Neural cell (in vitro differentiated cells): Measurements from ENCODE around the gene WDR82. TPM values are rescaled to one million over a fixed set of nuclear protein-coding genes. Genes with fewer than 3 reads are reported as not detected.

Experiments used
- H2AFZ ChIP-seq: fragments of 200-600, 300-800 bp; sonication (generic), shearing (Covaris generic); 2 replicates; pipeline ENCODE4 v1.6.0; 2014; ENCODE audit warnings: low read depth, mild to moderate bottlenecking, antibody characterized with exemption, low read length, moderate library complexity
- H3F3A ChIP-seq: fragments of 200-600 bp; shearing (Covaris generic); 2 replicates; pipeline ENCODE4 v1.6.1; 2016; ENCODE audit warnings: mild to moderate bottlenecking, moderate library complexity, mixed read lengths, antibody characterized with exemption, low read length; ENCODE audit not compliant: insufficient read depth, poor library complexity, severe bottlenecking
- H3K27ac ChIP-seq: fragments of 200-600, 300-800 bp; sonication (generic), shearing (Covaris generic); 2 replicates; pipeline ENCODE4 v1.5.1; 2014; ENCODE audit warnings: mild to moderate bottlenecking, low read length, moderate library complexity
- H3K27me3 ChIP-seq: fragments of 300-800, 200-600 bp; sonication (generic), shearing (Covaris generic); 2 replicates; pipeline ENCODE4 v1.6.0; 2014; ENCODE audit warnings: mild to moderate bottlenecking, low read depth, low read length, moderate library complexity; ENCODE audit not compliant: insufficient read depth
- H3K36me3 ChIP-seq: fragments of 300-800, 200-600 bp; sonication (generic), shearing (Covaris generic); 2 replicates; pipeline ENCODE4 v1.5.1; 2014; ENCODE audit warnings: mild to moderate bottlenecking, antibody characterized with exemption, low read length, moderate library complexity; ENCODE audit not compliant: insufficient read depth
- H3K4me2 ChIP-seq: fragments of 300-800, 200-600 bp; sonication (generic), shearing (Covaris generic); 2 replicates; pipeline ENCODE4 v1.6.0; 2014; ENCODE audit warnings: mild to moderate bottlenecking, low read length
- H3K4me3 ChIP-seq: fragments of 300-800, 200-600 bp; sonication (generic), shearing (Covaris generic); 2 replicates; pipeline ENCODE4 v1.5.1; 2014; ENCODE audit warnings: mild to moderate bottlenecking, low read length, moderate library complexity
- H3K79me2 ChIP-seq: fragments of 200-600 bp; shearing (Covaris generic); replicated peaks from 2 replicates; pipeline ENCODE4 v1.6.0; 2014; ENCODE audit warnings: mild to moderate bottlenecking, low read length, moderate library complexity; ENCODE audit not compliant: insufficient read depth
- H3K9ac ChIP-seq: fragments of 300-800, 200-600 bp; sonication (generic), shearing (Covaris generic); 2 replicates; pipeline ENCODE4 v1.6.1; 2016; ENCODE audit warnings: mild to moderate bottlenecking, low read length, mixed read lengths
- H3K9me2 ChIP-seq: fragments of 200-600 bp; shearing (Covaris generic); 2 replicates; pipeline ENCODE4 v1.6.1; 2016; ENCODE audit warnings: mild to moderate bottlenecking, low read length, mixed read lengths; ENCODE audit not compliant: insufficient read depth
- H3K9me3 ChIP-seq: fragments of 200-600, 300-800 bp; sonication (generic), shearing (Covaris generic); 2 replicates; pipeline ENCODE4 v1.6.1; 2016; ENCODE audit warnings: mild to moderate bottlenecking, mixed run types, low read length, moderate library complexity, mixed read lengths
- H4K20me1 ChIP-seq: fragments of 200-600 bp; shearing (Covaris generic); 2 replicates; pipeline ENCODE4 v1.6.1; 2016; ENCODE audit warnings: mild to moderate bottlenecking, mixed run types; ENCODE audit not compliant: insufficient read depth
- EP300 ChIP-seq: fragments of 450-650 bp; conservative IDR thresholded peaks from 2 replicates; pipeline ENCODE4 v1.6.1; 2014; ENCODE audit warnings: antibody characterized with exemption, mild to moderate bottlenecking, moderate library complexity; ENCODE audit not compliant: poor library complexity, severe bottlenecking
- EZH2 ChIP-seq: fragments of 200-600, 300-800 bp; shearing (Covaris generic), sonication (generic); IDR thresholded peaks from 2 replicates; pipeline ENCODE4 v1.6.1; 2014; ENCODE audit warnings: antibody characterized with exemption, low read length, borderline replicate concordance, mild to moderate bottlenecking; ENCODE audit not compliant: insufficient read depth, poor library complexity, severe bottlenecking
- MXI1 ChIP-seq: fragments of 450-650 bp; conservative IDR thresholded peaks from 2 replicates; pipeline ENCODE4 v1.6.1; 2014; ENCODE audit warnings: antibody characterized with exemption, mild to moderate bottlenecking; ENCODE audit not compliant: poor library complexity, severe bottlenecking
- POLR2AphosphoS5 ChIP-seq: IDR thresholded peaks from 2 replicates; pipeline ENCODE4 v1.6.1; 2012
- RAD21 ChIP-seq: fragments of 450-650 bp; conservative IDR thresholded peaks from 2 replicates; pipeline ENCODE4 v1.6.1; 2014; ENCODE audit warnings: antibody characterized with exemption, mild to moderate bottlenecking, moderate library complexity
- SMC3 ChIP-seq: fragments of 450-650 bp; conservative IDR thresholded peaks from 2 replicates; pipeline ENCODE4 v1.6.1; 2014; ENCODE audit warnings: antibody characterized with exemption, mild to moderate bottlenecking, moderate library complexity; ENCODE audit not compliant: poor library complexity
- TAF1 ChIP-seq: IDR thresholded peaks from 2 replicates; pipeline ENCODE4 v1.6.1; 2012; ENCODE audit warnings: low read depth
- polyA plus RNA-seq: library from polyadenylated mRNA; depleted of rRNA; stranded (reverse); fragments of >200 nt; gene quantifications from 2 replicates; pipeline ENCODE4 v1.2.3, GENCODE V29; 2014
- TF ChIP-seq, protein P1 (sequence below): IDR thresholded peaks from 2 replicates; pipeline ENCODE4 v1.6.1; 2012; ENCODE audit warnings: borderline replicate concordance

The WDR82 gene
- polyA plus RNA-seq, 1 donor from 2014 or later, result 163 TPM

DNA sequence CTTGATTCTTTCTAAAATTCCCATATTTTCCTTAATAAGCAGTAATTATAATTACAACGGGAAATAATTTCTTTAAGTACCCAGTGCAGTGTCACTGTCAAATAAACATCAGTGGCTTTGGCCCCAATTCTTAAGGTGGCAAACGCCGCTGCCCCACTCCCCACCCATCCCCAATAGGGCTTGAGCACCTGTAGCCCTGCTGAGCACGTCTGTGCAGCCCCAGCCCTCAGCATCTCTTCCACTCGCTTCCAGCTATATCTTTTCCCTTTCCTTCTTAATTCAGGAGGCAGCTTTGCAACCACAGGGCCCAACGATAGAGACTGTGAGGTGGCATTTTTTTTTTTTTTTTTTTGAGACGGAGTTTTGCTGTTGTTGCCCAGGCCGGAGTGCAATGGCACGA lies 23.8 kb downstream of the WDR82 start:
- H3K27ac ChIP-seq, result no peak overlapping the region
- H3K4me3 ChIP-seq, result no peak overlapping the region
- H3K27me3 ChIP-seq, result no peaks in the 10 kb centered on the region
- H3K9ac ChIP-seq, result no peak overlapping the region
- no peaks in the 10 kb centered on the region for H3F3A ChIP-seq
- TF ChIP-seq RAD21 (no peak), TAF1 (no peak), SMC3 (no peak), POLR2AphosphoS5 (no peak), EZH2 (no peak), MXI1 (no peak), EP300 (no peak)
- TF ChIP-seq, protein P1, sequence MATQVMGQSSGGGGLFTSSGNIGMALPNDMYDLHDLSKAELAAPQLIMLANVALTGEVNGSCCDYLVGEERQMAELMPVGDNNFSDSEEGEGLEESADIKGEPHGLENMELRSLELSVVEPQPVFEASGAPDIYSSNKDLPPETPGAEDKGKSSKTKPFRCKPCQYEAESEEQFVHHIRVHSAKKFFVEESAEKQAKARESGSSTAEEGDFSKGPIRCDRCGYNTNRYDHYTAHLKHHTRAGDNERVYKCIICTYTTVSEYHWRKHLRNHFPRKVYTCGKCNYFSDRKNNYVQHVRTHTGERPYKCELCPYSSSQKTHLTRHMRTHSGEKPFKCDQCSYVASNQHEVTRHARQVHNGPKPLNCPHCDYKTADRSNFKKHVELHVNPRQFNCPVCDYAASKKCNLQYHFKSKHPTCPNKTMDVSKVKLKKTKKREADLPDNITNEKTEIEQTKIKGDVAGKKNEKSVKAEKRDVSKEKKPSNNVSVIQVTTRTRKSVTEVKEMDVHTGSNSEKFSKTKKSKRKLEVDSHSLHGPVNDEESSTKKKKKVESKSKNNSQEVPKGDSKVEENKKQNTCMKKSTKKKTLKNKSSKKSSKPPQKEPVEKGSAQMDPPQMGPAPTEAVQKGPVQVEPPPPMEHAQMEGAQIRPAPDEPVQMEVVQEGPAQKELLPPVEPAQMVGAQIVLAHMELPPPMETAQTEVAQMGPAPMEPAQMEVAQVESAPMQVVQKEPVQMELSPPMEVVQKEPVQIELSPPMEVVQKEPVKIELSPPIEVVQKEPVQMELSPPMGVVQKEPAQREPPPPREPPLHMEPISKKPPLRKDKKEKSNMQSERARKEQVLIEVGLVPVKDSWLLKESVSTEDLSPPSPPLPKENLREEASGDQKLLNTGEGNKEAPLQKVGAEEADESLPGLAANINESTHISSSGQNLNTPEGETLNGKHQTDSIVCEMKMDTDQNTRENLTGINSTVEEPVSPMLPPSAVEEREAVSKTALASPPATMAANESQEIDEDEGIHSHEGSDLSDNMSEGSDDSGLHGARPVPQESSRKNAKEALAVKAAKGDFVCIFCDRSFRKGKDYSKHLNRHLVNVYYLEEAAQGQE, result no peak
- no peak overlapping the region for H2AFZ ChIP-seq
- no peaks in the 10 kb centered on the region for H3K9me2 ChIP-seq
- H3K79me2 ChIP-seq, result no peaks in the 10 kb centered on the region
- no peaks in the 10 kb centered on the region for H3K9me3 ChIP-seq
- H3K36me3 ChIP-seq, result no peaks in the 10 kb centered on the region
- no peak overlapping the region for H3K4me2 ChIP-seq
- H4K20me1 ChIP-seq, result peaks cover 4% of the 10 kb centered on the region

DNA sequence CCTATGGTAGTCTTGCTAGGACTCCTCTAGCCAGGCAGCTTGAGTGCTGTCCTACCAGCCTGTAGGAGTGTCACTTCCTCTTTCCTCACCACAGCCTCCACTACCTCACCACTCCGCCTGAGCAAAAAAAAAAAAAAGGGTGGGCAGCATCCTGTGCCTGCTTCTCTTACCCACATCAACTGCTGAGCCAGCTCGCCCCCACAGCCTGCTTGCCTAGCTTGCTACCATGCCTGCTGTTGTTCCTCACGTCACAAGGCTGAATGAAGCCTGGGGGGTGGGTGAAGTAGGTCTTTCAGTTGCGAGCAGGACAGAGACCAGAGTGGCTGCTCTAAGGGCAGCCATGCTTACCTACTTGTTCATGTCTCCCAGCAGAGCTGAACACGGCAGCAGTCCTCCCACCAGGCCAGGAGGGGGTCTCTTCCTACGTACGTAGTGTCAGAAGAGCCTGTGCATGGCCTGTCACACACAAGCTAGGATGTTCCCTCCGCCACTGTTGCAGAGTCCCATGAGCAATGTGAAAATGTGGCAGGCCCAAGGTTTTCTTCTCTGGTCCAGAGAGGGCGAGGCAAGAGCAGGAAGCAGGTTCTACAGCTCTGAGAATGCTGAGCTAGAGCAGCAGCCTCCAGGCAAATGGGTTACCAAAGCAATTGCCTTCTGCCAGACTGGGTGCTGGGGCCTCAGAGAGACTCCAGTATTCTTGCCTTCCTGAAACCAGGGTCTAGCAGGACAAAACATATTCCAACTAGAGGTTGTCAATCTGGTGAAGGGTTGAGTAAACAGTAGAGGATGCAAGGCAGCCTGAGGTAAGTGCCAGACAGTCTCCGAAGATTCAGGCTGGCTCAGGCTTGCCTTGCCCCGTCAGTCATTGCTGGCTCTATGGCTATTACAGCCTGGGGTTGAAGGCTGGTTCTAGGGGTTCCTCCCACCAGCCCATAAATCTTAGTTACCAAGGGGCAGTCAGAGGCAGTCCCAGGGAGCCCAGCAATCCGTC lies 24.8 kb downstream of the WDR82 start:
- H3K4me3 ChIP-seq, result no peak overlapping the region
- no peak overlapping the region for H3K4me2 ChIP-seq
- H3F3A ChIP-seq, result no peaks in the 10 kb centered on the region
- H3K9me2 ChIP-seq, result no peaks in the 10 kb centered on the region
- H3K36me3 ChIP-seq, result no peaks in the 10 kb centered on the region
- peaks cover 4% of the 10 kb centered on the region for H4K20me1 ChIP-seq
- H3K79me2 ChIP-seq, result no peaks in the 10 kb centered on the region
- H3K27me3 ChIP-seq, result no peaks in the 10 kb centered on the region
- TF ChIP-seq EZH2 (no peak), POLR2AphosphoS5 (peak; percentile 6), RAD21 (no peak)
- no peak overlapping the region for H2AFZ ChIP-seq
- no peaks in the 10 kb centered on the region for H3K9me3 ChIP-seq
- no peak overlapping the region for H3K9ac ChIP-seq
- no peak overlapping the region for H3K27ac ChIP-seq

DNA sequence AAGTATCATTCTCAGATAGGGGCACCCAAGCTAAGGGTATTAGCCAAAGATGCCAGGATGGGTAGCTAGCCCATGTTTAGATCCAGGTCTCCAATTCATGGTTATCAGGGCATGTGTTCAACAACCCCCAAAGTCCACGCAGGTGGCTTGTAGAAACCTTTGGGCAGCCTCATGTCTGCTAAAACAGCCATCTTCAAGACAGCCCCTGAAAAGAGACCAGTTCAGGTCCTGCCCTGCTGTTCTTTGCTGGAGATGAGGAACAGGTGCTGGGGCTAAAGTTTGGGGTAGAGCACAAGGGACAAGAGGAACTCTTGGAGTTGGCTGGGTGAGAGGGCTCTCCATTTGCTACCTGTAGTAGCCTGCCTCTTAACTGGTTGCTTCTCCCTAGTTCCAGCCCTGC lies 28.3 kb downstream of the WDR82 start:
- H3K4me2 ChIP-seq, result no peak overlapping the region
- no peak overlapping the region for H3K9ac ChIP-seq
- TF ChIP-seq, protein P1, result no peak
- TF ChIP-seq EP300, result no peak
- H3K4me3 ChIP-seq, result no peak overlapping the region
- no peaks in the 10 kb centered on the region for H3K9me2 ChIP-seq
- no peaks in the 10 kb centered on the region for H3F3A ChIP-seq
- peaks cover 17% of the 10 kb centered on the region for H3K27me3 ChIP-seq
- H2AFZ ChIP-seq, result no peak overlapping the region
- no peaks in the 10 kb centered on the region for H3K9me3 ChIP-seq
- peaks cover 4% of the 10 kb centered on the region for H4K20me1 ChIP-seq
- H3K27ac ChIP-seq, result no peak overlapping the region
- H3K36me3 ChIP-seq, result no peaks in the 10 kb centered on the region
- no peaks in the 10 kb centered on the region for H3K79me2 ChIP-seq
